GM23248 (cell line): ENCODE measurements around the gene SLC9A9.

ENCODE experiments used
- EZH2 ChIP-seq: fragments of 200-600 bp; sonication (generic); IDR thresholded peaks from 2 replicates; pipeline ENCODE4 v1.6.1; 2018; ENCODE audit warnings: antibody characterized with exemption, mild to moderate bottlenecking; ENCODE audit not compliant: insufficient read depth, poor library complexity, severe bottlenecking
- EZH2phosphoT487 ChIP-seq: fragments of 200-600 bp; sonication (generic); IDR thresholded peaks from 2 replicates; pipeline ENCODE4 v1.6.1; 2018; ENCODE audit warnings: antibody characterized with exemption, moderate library complexity, mild to moderate bottlenecking, low read depth; ENCODE audit not compliant: insufficient read depth

DNA sequence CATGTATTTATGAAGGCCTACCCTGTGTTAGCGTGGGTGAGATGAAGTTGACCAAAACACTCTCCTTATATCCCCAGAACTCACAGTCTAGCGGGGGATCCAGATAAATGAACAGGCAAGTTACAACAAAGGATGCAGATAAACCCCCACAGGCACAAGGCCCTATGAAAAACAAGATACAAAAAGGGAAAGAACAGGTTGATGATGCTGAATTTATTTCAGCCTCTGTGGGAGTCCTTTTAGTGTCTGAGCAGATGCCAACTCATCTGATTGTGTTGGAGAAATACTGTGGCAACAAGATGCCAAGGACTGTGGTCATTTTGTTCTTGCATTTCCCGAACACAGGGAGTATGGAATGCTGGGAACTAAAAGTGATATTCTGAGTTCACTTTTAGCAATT lies 428.7 kb downstream of the SLC9A9 start:
- TF ChIP-seq EZH2phosphoT487 (no peak), EZH2 (no peak)
